Duodenal mucosa (tissue), 2 donors: ENCODE results near the gene ERICH3.

Experiments used
- H3K27ac ChIP-seq: one replicate; pipeline ENCODE4 v1.7.0; 2013; ENCODE audit warnings: low read depth, low read length
- H3K27me3 ChIP-seq, 2 donors: one replicate each; pipeline ENCODE4 v1.7.0; 2013; ENCODE audit warnings: low read length in 2 of 2, control low read depth in 1 of 2; ENCODE audit not compliant: insufficient read depth in 2 of 2, control insufficient read depth in 1 of 2
- H3K36me3 ChIP-seq, 2 donors: one replicate each; pipeline ENCODE4 v1.7.0; 2013; ENCODE audit warnings: low read length in 2 of 2, control low read depth in 1 of 2; ENCODE audit not compliant: insufficient read depth in 2 of 2, control insufficient read depth in 1 of 2
- H3K4me1 ChIP-seq, 2 donors: one replicate each; pipeline ENCODE4 v1.7.0; 2013; ENCODE audit warnings: low read length in 2 of 2, control low read depth in 1 of 2; ENCODE audit not compliant: insufficient read depth in 2 of 2, control insufficient read depth in 1 of 2
- H3K4me3 ChIP-seq, 2 donors: one replicate each; pipeline ENCODE4 v1.7.0; 2013; ENCODE audit warnings: low read length in 2 of 2, low read depth in 1 of 2
- H3K9ac ChIP-seq, 2 donors: one replicate each; pipeline ENCODE4 v1.7.0; 2013; ENCODE audit warnings: low read length in 2 of 2, low read depth in 1 of 2
- H3K9me3 ChIP-seq, 2 donors: one replicate each; pipeline ENCODE4 v1.7.0; 2013; ENCODE audit warnings: low read length in 2 of 2, control low read depth in 1 of 2; ENCODE audit not compliant: control insufficient read depth in 1 of 2

Gene ERICH3

GRCh38 chr1:74697832-74698231 lies 24.2 kb upstream of the ERICH3 start:
- no peak overlapping the region for H3K4me3 ChIP-seq

GRCh38 chr1:74693473-74693872 lies 19.9 kb upstream of the ERICH3 start:
- H3K27ac ChIP-seq, result no peak overlapping the region
- no peaks in the 10 kb centered on the region for H3K36me3 ChIP-seq
- no peaks in the 10 kb centered on the region for H3K4me1 ChIP-seq
- H3K4me3 ChIP-seq, result no peak overlapping the region
- H3K9me3 ChIP-seq, result no peaks in the 10 kb centered on the region
- H3K27me3 ChIP-seq, result no peaks in the 10 kb centered on the region
- H3K9ac ChIP-seq, result no peak overlapping the region

More at GRCh38 chr1:74697832-74698231, 24.2 kb upstream of the ERICH3 start:
- Histone ChIP-seq H3K4me1 (no peaks in the 10 kb centered on the region), H3K9ac (no peak overlapping the region), H3K27ac (no peak overlapping the region), H3K27me3 (no peaks in the 10 kb centered on the region), H3K36me3 (no peaks in the 10 kb centered on the region), H3K9me3 (no peaks in the 10 kb centered on the region)

GRCh38 chr1:74690909-74691308 lies 17.3 kb upstream of the ERICH3 start:
- H3K27me3 ChIP-seq, result no peaks in the 10 kb centered on the region
- no peaks in the 10 kb centered on the region for H3K36me3 ChIP-seq
- H3K27ac ChIP-seq, result no peak overlapping the region
- no peak overlapping the region for H3K4me3 ChIP-seq
- H3K9ac ChIP-seq, result no peak overlapping the region
- no peaks in the 10 kb centered on the region for H3K4me1 ChIP-seq
- no peaks in the 10 kb centered on the region for H3K9me3 ChIP-seq

GRCh38 chr1:74690364-74690696 lies 16.7 kb upstream of the ERICH3 start:
- Histone ChIP-seq H3K4me3 (no peak overlapping the region), H3K27ac (no peak overlapping the region), H3K9ac (no peak overlapping the region), H3K27me3 (no peaks in the 10 kb centered on the region), H3K9me3 (no peaks in the 10 kb centered on the region), H3K36me3 (no peaks in the 10 kb centered on the region), H3K4me1 (no peaks in the 10 kb centered on the region)

- Histone ChIP-seq H3K4me1 (no peaks in the 10 kb centered on the region), H3K9me3 (no peaks in the 10 kb centered on the region), H3K4me3 (no peak overlapping the region), H3K27me3 (no peaks in the 10 kb centered on the region), H3K36me3 (no peaks in the 10 kb centered on the region), H3K27ac (no peak overlapping the region), H3K9ac (no peak overlapping the region)
Observed at GRCh38 chr1:74689621-74690363, 16.2 kb upstream of the ERICH3 start.

GRCh38 chr1:74686928-74687327 lies 13.3 kb upstream of the ERICH3 start:
- no peaks in the 10 kb centered on the region for H3K27me3 ChIP-seq
- no peak overlapping the region for H3K27ac ChIP-seq
- no peak overlapping the region for H3K4me3 ChIP-seq
- H3K9me3 ChIP-seq, result no peaks in the 10 kb centered on the region
- no peak overlapping the region for H3K9ac ChIP-seq
- H3K36me3 ChIP-seq, result no peaks in the 10 kb centered on the region
- H3K4me1 ChIP-seq, result no peaks in the 10 kb centered on the region

GRCh38 chr1:74684301-74684700 lies 10.7 kb upstream of the ERICH3 start:
- Histone ChIP-seq H3K9ac (no peak overlapping the region), H3K27me3 (no peaks in the 10 kb centered on the region), H3K4me3 (no peak overlapping the region), H3K36me3 (no peaks in the 10 kb centered on the region), H3K27ac (no peak overlapping the region), H3K9me3 (no peaks in the 10 kb centered on the region), H3K4me1 (no peaks in the 10 kb centered on the region)

- Histone ChIP-seq H3K27me3 (no peaks in the 10 kb centered on the region), H3K9ac (no peak overlapping the region), H3K4me1 (no peaks in the 10 kb centered on the region), H3K36me3 (no peaks in the 10 kb centered on the region), H3K4me3 (no peak overlapping the region), H3K27ac (no peak overlapping the region), H3K9me3 (no peaks in the 10 kb centered on the region)
Observed at GRCh38 chr1:74683656-74684055, 10.1 kb upstream of the ERICH3 start.

- no peaks in the 10 kb centered on the region for H3K27me3 ChIP-seq
- H3K27ac ChIP-seq, result no peak overlapping the region
- H3K9ac ChIP-seq, result no peak overlapping the region
- no peaks in the 10 kb centered on the region for H3K36me3 ChIP-seq
- H3K4me3 ChIP-seq, result no peak overlapping the region
- H3K9me3 ChIP-seq, result no peaks in the 10 kb centered on the region
- H3K4me1 ChIP-seq, result no peaks in the 10 kb centered on the region
Observed at GRCh38 chr1:74681851-74682250, 8.3 kb upstream of the ERICH3 start.

GRCh38 chr1:74681449-74681848 lies 7.9 kb upstream of the ERICH3 start:
- H3K36me3 ChIP-seq, result no peaks in the 10 kb centered on the region
- no peaks in the 10 kb centered on the region for H3K4me1 ChIP-seq
- no peak overlapping the region for H3K9ac ChIP-seq
- no peak overlapping the region for H3K4me3 ChIP-seq
- H3K27ac ChIP-seq, result no peak overlapping the region
- no peaks in the 10 kb centered on the region for H3K27me3 ChIP-seq
- H3K9me3 ChIP-seq, result no peaks in the 10 kb centered on the region

- no peak overlapping the region for H3K4me3 ChIP-seq
- no peaks in the 10 kb centered on the region for H3K9me3 ChIP-seq
- H3K4me1 ChIP-seq, result no peaks in the 10 kb centered on the region
- no peak overlapping the region for H3K9ac ChIP-seq
- H3K27ac ChIP-seq, result no peak overlapping the region
- H3K36me3 ChIP-seq, result no peaks in the 10 kb centered on the region
- no peaks in the 10 kb centered on the region for H3K27me3 ChIP-seq
Observed at GRCh38 chr1:74681001-74681400, 7.4 kb upstream of the ERICH3 start.
